ENCODE results near the gene DCLK2.

DCLK2 gene

DNA sequence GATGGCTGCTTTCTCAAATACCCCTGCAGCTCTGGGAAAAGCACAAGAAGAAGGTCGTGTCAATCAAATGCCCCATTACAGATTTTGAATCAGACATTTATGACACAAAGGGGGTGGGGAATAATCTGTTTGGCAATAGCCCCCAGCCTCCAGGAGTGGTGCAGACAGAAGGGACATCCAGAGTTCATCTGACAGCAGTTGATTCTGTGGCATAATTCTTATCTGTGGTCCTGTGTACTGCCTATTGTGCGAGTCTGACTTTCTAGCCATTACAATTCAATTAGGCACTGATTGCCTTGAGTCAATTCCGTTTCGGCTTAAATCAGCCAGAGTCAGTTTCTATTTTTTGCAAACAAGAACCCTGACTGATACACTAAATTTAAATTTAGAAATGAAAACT is 28.6 kb upstream of the DCLK2 start:
- Histone ChIP-seq H3K4me1 (ENCODE audit: low read length) (peaks cover 7% of the 10 kb centered on the region; the same call in 1 of the 2 replicates), H3K9me3 (ENCODE audit: insufficient read depth, low read length) (no peaks in the 10 kb centered on the region), H3K9ac (ENCODE audit: low read length) (no peak overlapping the region)

DNA sequence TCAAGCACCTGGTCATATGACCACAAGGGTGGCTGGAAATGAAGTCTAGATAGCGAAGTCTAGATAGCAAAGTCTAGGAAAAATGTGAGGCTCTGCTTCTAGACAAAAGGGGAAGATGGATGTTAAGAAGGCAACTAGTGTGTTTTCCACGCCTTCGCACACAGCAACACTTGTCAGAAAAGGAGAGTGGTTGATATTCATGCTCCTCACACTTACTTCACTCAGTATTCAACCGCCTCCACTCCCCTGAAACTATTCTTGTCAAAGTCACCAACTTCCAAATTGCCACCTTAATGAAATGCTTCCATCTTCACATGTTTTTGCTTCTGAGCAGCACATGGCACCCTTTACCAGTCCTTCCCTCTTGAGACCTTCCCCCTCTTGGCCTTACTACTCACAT is 27.7 kb upstream of the DCLK2 start:
- H3K79me2 ChIP-seq (ENCODE audit: low read length) = no peaks in the 10 kb centered on the region
- H3K27ac ChIP-seq (ENCODE audit: low read length) = no peak overlapping the region

More for the DNA sequence above, 28.6 kb upstream of the DCLK2 start:
- no peaks in the 10 kb centered on the region for H3K27me3 ChIP-seq (ENCODE audit: low read depth, low read length)
- no peak overlapping the region for H2AFZ ChIP-seq (ENCODE audit: low read depth, low read length)
- H3K4me3 ChIP-seq (ENCODE audit: low read length) = no peak overlapping the region
- TF ChIP-seq EZH2phosphoT487 (IDR thresholded peaks at IDR 0.05; ENCODE audit: low read depth) = no peak
- TF ChIP-seq, protein P1, sequence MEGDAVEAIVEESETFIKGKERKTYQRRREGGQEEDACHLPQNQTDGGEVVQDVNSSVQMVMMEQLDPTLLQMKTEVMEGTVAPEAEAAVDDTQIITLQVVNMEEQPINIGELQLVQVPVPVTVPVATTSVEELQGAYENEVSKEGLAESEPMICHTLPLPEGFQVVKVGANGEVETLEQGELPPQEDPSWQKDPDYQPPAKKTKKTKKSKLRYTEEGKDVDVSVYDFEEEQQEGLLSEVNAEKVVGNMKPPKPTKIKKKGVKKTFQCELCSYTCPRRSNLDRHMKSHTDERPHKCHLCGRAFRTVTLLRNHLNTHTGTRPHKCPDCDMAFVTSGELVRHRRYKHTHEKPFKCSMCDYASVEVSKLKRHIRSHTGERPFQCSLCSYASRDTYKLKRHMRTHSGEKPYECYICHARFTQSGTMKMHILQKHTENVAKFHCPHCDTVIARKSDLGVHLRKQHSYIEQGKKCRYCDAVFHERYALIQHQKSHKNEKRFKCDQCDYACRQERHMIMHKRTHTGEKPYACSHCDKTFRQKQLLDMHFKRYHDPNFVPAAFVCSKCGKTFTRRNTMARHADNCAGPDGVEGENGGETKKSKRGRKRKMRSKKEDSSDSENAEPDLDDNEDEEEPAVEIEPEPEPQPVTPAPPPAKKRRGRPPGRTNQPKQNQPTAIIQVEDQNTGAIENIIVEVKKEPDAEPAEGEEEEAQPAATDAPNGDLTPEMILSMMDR (IDR thresholded peaks at IDR 0.05; ENCODE audit: low read depth, low read length) = no peak
- H3K27ac ChIP-seq (ENCODE audit: low read length) = no peak overlapping the region
- H3K79me2 ChIP-seq (ENCODE audit: low read length) = no peaks in the 10 kb centered on the region
- H3K36me3 ChIP-seq (replicated peaks; ENCODE audit: low read depth, low read length) = no peaks in the 10 kb centered on the region
- no peaks in the 10 kb centered on the region for H4K20me1 ChIP-seq (ENCODE audit: insufficient read depth, low read length)
- no peak overlapping the region for H3K4me2 ChIP-seq (ENCODE audit: low read length)

DNA sequence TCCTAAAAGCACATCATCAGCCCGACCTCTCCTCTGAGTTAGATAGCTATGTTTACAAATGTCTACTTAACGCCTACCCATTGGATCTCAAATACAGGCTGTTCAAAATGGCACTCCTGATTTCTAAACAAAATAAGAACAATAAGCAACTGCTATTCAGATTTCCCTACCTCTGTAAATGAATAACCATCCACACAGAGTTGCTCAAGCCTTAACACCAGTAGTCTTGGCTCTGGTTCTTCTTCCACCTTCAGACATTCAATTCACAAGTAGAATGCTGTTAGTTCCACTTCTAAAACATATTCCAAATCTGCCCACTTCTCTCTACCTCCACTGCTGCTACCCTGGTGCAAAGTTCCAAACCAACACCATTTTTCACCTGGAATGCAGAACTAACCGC is 27.1 kb upstream of the DCLK2 start:
- TF ChIP-seq, protein P1 (IDR thresholded peaks at IDR 0.05; ENCODE audit: low read depth, low read length) = no peak
- TF ChIP-seq EZH2phosphoT487 (IDR thresholded peaks at IDR 0.05; ENCODE audit: low read depth) = no peak
- Histone ChIP-seq H3K4me1 (ENCODE audit: low read length) (peaks cover 7% of the 10 kb centered on the region; the same call in 1 of the 2 replicates), H3K36me3 (replicated peaks; ENCODE audit: low read depth, low read length) (peaks cover 2% of the 10 kb centered on the region), H3K79me2 (ENCODE audit: low read length) (no peaks in the 10 kb centered on the region), H2AFZ (ENCODE audit: low read depth, low read length) (no peak overlapping the region), H3K27me3 (ENCODE audit: low read depth, low read length) (no peaks in the 10 kb centered on the region), H3K9ac (ENCODE audit: low read length) (no peak overlapping the region), H3K27ac (ENCODE audit: low read length) (no peak overlapping the region), H3K4me3 (ENCODE audit: low read length) (no peak overlapping the region), H3K4me2 (ENCODE audit: low read length) (no peak overlapping the region), H4K20me1 (ENCODE audit: insufficient read depth, low read length) (no peaks in the 10 kb centered on the region), H3K9me3 (ENCODE audit: insufficient read depth, low read length) (no peaks in the 10 kb centered on the region; the same call in 1 of the 2 replicates)

More for the DNA sequence above, 27.7 kb upstream of the DCLK2 start:
- Histone ChIP-seq H3K4me3 (ENCODE audit: low read length) (no peak overlapping the region), H3K9me3 (ENCODE audit: insufficient read depth, low read length) (no peaks in the 10 kb centered on the region), H3K4me1 (ENCODE audit: low read length) (peaks cover 7% of the 10 kb centered on the region; the same call in 1 of the 2 replicates), H3K9ac (ENCODE audit: low read length) (no peak overlapping the region), H2AFZ (ENCODE audit: low read depth, low read length) (no peak overlapping the region), H3K36me3 (replicated peaks; ENCODE audit: low read depth, low read length) (peaks cover 2% of the 10 kb centered on the region), H4K20me1 (ENCODE audit: insufficient read depth, low read length) (no peaks in the 10 kb centered on the region), H3K27me3 (ENCODE audit: low read depth, low read length) (no peaks in the 10 kb centered on the region), H3K4me2 (ENCODE audit: low read length) (no peak overlapping the region)
- TF ChIP-seq, protein P1 (IDR thresholded peaks at IDR 0.05; ENCODE audit: low read depth, low read length) = no peak
- no peak for TF ChIP-seq EZH2phosphoT487 (IDR thresholded peaks at IDR 0.05; ENCODE audit: low read depth)

DNA sequence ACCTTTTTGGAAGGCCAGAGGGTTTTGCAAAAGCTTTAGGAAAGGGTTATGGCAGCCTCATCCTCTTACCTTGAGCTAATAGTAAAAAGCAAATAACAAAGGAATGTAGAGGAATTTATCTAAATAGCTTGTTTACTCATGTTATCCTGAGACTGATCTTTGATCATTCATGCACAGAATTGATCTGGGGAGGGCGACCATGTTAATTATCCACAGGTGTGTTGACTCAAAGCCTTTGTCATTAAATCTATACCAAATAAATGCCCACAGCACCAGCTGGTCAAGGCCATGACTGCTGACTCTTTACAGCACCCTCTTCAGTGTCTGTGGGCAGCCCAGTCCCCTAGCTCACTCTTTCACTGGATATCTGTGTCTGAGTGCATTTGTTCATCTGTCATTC is 22.8 kb upstream of the DCLK2 start:
- no peak overlapping the region for H3K4me2 ChIP-seq (ENCODE audit: low read length)
- H3K36me3 ChIP-seq (replicated peaks; ENCODE audit: low read depth, low read length) = peaks cover 2% of the 10 kb centered on the region
- no peaks in the 10 kb centered on the region for H3K79me2 ChIP-seq (ENCODE audit: low read length)
- H4K20me1 ChIP-seq (ENCODE audit: insufficient read depth, low read length) = no peaks in the 10 kb centered on the region
- peaks cover 7% of the 10 kb centered on the region; the same call in 1 of the 2 replicates for H3K4me1 ChIP-seq (ENCODE audit: low read length)
- H3K27ac ChIP-seq (ENCODE audit: low read length) = no peak overlapping the region
- H2AFZ ChIP-seq (ENCODE audit: low read depth, low read length) = no peak overlapping the region
- no peak for TF ChIP-seq EZH2phosphoT487 (IDR thresholded peaks at IDR 0.05; ENCODE audit: low read depth)
- TF ChIP-seq, protein P1 (IDR thresholded peaks at IDR 0.05; ENCODE audit: low read depth, low read length) = no peak
- no peak overlapping the region for H3K4me3 ChIP-seq (ENCODE audit: low read length)
- H3K27me3 ChIP-seq (ENCODE audit: low read depth, low read length) = no peaks in the 10 kb centered on the region
- peaks cover 4% of the 10 kb centered on the region for H3K9me3 ChIP-seq (ENCODE audit: insufficient read depth, low read length)
- no peak overlapping the region for H3K9ac ChIP-seq (ENCODE audit: low read length)

Data from OCI-LY3 (cell line).